PC-9 (cell line): ENCODE data around the gene YPEL3. TPM values are rescaled to one million over a fixed set of nuclear protein-coding genes. Genes with fewer than 3 reads are reported as not detected.

Experiments
- BruUV-seq: library from RNA; stranded (reverse); fragments of 400-500 nt; replicated peaks from 2 replicates; lab custom pipeline; 2021; lab: Mats Ljungman, UMichigan
- CTCF ChIA-PET: fragments of 300-600 bp; sonication (Branson Sonifier 250); formaldehyde crosslinking; loops from one replicate; lab custom pipeline; 2022; ENCODE audit warnings: antibody characterized with exemption; lab: Charles Lee
- POLR2A ChIA-PET: fragments of 300-600 bp; sonication (Branson Sonifier 250); formaldehyde crosslinking; loops from one replicate; lab custom pipeline; 2022; ENCODE audit warnings: antibody characterized with exemption; ENCODE audit not compliant: unreplicated experiment; lab: Charles Lee
- DNase-seq, 2 experiments: peaks; one replicate each; pipeline versions ENCODE4 v3.0.0 to v3.0.0-alpha.2; 2015 to 2022; ENCODE audit warnings: mixed read lengths in 1 of 2
- H2AFZ ChIP-seq: fragments of 200-600 bp; sonication (generic); 2 replicates; pipeline ENCODE4 v1.8.1; 2017; ENCODE audit warnings: antibody characterized with exemption
- H3F3A ChIP-seq: fragments of 200-600 bp; sonication (generic); 2 replicates; pipeline ENCODE4 v1.8.1; 2017; ENCODE audit warnings: antibody characterized with exemption, mild to moderate bottlenecking, low read depth; ENCODE audit not compliant: insufficient read depth
- H3K27ac ChIP-seq: fragments of 200-600 bp; sonication (generic); 2 replicates; pipeline ENCODE4 v1.6.1; 2016; ENCODE audit warnings: mixed run types
- H3K27me3 ChIP-seq: fragments of 200-600 bp; sonication (generic); 2 replicates; pipeline ENCODE4 v1.6.1; 2016; ENCODE audit warnings: low read depth, mixed run types; ENCODE audit not compliant: insufficient read depth
- H3K36me3 ChIP-seq: fragments of 200-600 bp; sonication (generic); 2 replicates; pipeline ENCODE4 v1.6.1; 2016; ENCODE audit warnings: low read depth, mixed run types
- H3K4me1 ChIP-seq: fragments of 200-600 bp; sonication (generic); replicated peaks from 2 replicates; pipeline ENCODE4 v1.6.1; 2016; ENCODE audit warnings: mixed run types; ENCODE audit not compliant: insufficient read depth
- H3K4me2 ChIP-seq: fragments of 200-600 bp; sonication (generic); 2 replicates; pipeline ENCODE4 v1.6.1; 2017; ENCODE audit warnings: mixed run types
- H3K4me3 ChIP-seq: fragments of 200-600 bp; sonication (generic); 2 replicates; pipeline ENCODE4 v1.6.1; 2016; ENCODE audit warnings: mixed run types
- H3K79me2 ChIP-seq: fragments of 200-600 bp; sonication (generic); 2 replicates; pipeline ENCODE4 v1.6.1; 2017; ENCODE audit warnings: low read depth, mixed run types
- H3K9me2 ChIP-seq: fragments of 200-600 bp; sonication (generic); 2 replicates; pipeline ENCODE4 v1.8.1; 2017; ENCODE audit warnings: mild to moderate bottlenecking; ENCODE audit not compliant: insufficient read depth
- H3K9me3 ChIP-seq: fragments of 200-600 bp; sonication (generic); 2 replicates; pipeline ENCODE4 v1.8.1; 2016; ENCODE audit warnings: low read depth; ENCODE audit not compliant: insufficient read depth
- H4K20me1 ChIP-seq: fragments of 200-600 bp; sonication (generic); 2 replicates; pipeline ENCODE4 v1.8.1; 2017; ENCODE audit not compliant: insufficient read depth
- EZH2 ChIP-seq: fragments of 200-600 bp; sonication (generic); IDR thresholded peaks from 2 replicates; pipeline ENCODE4 v1.8.0; 2017; ENCODE audit warnings: antibody characterized with exemption, low read depth
- intact Hi-C: fragments of 100-400 bp; cut with micrococcal nuclease; formaldehyde crosslinking; loops from one replicate; pipeline ENCODE4 v1.10.0; 2022; ENCODE audit not compliant: unreplicated experiment
- total RNA-seq: library from RNA; stranded (reverse); gene quantifications from 2 replicates; pipeline ENCODE4 v1.2.3, GENCODE V29; 2021
- TF ChIP-seq, protein P1 (sequence below): fragments of 200-600 bp; sonication (generic); conservative IDR thresholded peaks from 2 replicates; pipeline ENCODE4 v1.6.1; 2017; ENCODE audit warnings: mixed run types, antibody characterized with exemption, mild to moderate bottlenecking, moderate library complexity

Gene YPEL3
- total RNA-seq, 1 experiment from 2014 or later, result 129 TPM

DNA sequence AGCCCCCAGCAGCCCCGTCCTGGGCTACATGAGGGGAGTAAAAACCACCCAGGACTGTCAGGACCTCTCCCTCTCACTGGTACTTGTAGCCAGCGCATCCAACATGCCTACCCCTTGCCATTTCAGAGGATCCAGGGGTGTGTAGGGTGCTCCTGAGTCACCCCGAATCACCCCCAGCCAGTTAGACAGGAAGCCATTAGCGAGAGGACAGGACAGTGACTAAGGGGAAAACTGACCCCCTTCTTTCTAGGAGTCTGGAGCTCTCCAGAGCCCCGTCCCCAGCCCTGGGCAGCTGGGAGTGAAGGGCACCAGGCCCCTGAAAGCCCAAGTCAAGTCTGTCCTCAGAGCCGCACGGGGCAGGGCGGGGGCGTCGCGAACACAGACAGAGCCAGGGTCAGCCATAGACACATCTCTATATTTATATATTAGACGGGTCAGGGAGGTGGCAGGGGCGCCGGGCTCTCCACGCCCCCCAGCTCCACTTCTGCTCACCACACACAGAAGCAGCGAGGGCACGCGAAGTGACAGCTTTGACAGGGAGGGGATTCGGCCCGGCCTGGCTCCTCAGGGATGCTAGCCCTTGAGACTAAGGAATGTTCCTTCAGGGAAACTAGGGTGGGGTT lies 17.8 kb upstream of the YPEL3 start:
- Histone ChIP-seq H3K4me2 (peak overlapping the region; percentile 72), H4K20me1 (peaks cover 3% of the 10 kb centered on the region; the same call in 1 of the 2 replicates), H3K9me3 (no peaks in the 10 kb centered on the region), H3K4me1 (peaks cover 55% of the 10 kb centered on the region), H3F3A (peaks cover 49% of the 10 kb centered on the region), H3K36me3 (no peaks in the 10 kb centered on the region), H3K27me3 (no peaks in the 10 kb centered on the region), H2AFZ (no peak overlapping the region), H3K27ac (peak overlapping the region; percentile 41), H3K79me2 (no peaks in the 10 kb centered on the region), H3K4me3 (no peak overlapping the region), H3K9me2 (no peaks in the 10 kb centered on the region)
- ChIA-PET POLR2A (interaction anchor here (0.6 kb wide), 2 partner anchors 11 to 662 kb away, joined by 4 read pairs; no protein-coding TSS in a partner anchor), CTCF (interaction anchor here (0.6 kb wide), 2 partner anchors 30 to 422 kb away, joined by 3 to 4 read pairs; no protein-coding TSS in a partner anchor)
- peak; percentile 59 to 62 for DNase-seq
- BruUV-seq, result no TSS peak
- intact Hi-C loops, result loop anchor here (5.0 kb wide), 1 partner anchor 543 kb away; the partner anchor contains the start of gene FBRS
- no peak for TF ChIP-seq EZH2
- TF ChIP-seq, protein P1, sequence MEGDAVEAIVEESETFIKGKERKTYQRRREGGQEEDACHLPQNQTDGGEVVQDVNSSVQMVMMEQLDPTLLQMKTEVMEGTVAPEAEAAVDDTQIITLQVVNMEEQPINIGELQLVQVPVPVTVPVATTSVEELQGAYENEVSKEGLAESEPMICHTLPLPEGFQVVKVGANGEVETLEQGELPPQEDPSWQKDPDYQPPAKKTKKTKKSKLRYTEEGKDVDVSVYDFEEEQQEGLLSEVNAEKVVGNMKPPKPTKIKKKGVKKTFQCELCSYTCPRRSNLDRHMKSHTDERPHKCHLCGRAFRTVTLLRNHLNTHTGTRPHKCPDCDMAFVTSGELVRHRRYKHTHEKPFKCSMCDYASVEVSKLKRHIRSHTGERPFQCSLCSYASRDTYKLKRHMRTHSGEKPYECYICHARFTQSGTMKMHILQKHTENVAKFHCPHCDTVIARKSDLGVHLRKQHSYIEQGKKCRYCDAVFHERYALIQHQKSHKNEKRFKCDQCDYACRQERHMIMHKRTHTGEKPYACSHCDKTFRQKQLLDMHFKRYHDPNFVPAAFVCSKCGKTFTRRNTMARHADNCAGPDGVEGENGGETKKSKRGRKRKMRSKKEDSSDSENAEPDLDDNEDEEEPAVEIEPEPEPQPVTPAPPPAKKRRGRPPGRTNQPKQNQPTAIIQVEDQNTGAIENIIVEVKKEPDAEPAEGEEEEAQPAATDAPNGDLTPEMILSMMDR, result no peak

DNA sequence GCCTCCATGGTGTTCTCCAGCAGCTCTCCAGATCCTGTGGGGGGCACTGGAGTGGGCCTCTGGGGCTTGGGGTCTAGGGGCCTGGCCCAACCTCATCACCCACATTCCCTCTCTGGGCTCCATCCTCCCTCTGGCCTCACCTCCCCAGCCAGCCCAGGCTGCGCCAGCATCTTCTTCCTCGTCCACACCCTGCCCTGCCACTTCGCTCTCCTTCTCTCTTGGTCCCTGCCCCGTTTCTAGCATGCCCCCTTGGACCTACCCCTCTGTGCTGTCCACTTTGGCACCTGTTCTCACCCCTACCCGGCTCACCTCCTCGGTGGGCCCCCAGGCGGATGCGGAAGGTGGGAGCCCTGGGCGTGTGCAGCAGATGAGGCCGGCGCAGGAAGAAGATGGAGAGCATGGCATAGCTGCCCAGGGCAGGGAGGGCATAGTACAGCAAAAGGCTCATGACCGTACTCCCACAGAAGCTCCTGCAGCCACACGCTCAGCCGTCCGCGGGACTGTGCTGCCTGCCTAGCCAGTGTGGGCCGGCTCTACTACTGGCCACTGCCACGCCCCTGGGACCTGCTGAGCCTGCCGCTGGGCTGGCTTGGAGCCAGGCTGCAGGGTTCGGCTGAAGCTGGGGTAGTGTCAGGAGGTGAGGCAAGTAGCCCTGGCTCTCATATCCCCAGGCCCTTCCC lies 17.2 kb upstream of the YPEL3 start, which contains the start of gene GDPD3:
GDPD3 (minus strand) TSS at position 507 of the 680 bp plus-strand sequence; CDS start at position 448, 59 bp downstream.
- H3K79me2 ChIP-seq, result no peaks in the 10 kb centered on the region
- H3K4me2 ChIP-seq, result peak within 1 kb of the TSS; percentile 72
- peak in 1 of 2 experiments; percentile 76 for DNase-seq
- ChIA-PET CTCF (interaction anchor here (0.8 to 2.1 kb wide), 3 partner anchors 14 to 23 kb away, joined by 8 to 19 read pairs (median 9); no protein-coding TSS in a partner anchor), POLR2A (no interaction called here)
- peaks cover 49% of the 10 kb centered on the region for H3F3A ChIP-seq
- peaks cover 55% of the 10 kb centered on the region for H3K4me1 ChIP-seq
- TF ChIP-seq, protein P1, result no peak
- TF ChIP-seq EZH2, result no peak
- no peaks in the 10 kb centered on the region for H3K27me3 ChIP-seq
- H4K20me1 ChIP-seq, result peaks cover 3% of the 10 kb centered on the region; the same call in 1 of the 2 replicates
- no peaks in the 10 kb centered on the region for H3K9me3 ChIP-seq
- H3K27ac ChIP-seq, result peak within 1 kb of the TSS; percentile 41
- H3K36me3 ChIP-seq, result no peaks in the 10 kb centered on the region
- H3K9me2 ChIP-seq, result no peaks in the 10 kb centered on the region
- H3K4me3 ChIP-seq, result no peak within 1 kb of the TSS; the same call in 1 of the 2 replicates
- H2AFZ ChIP-seq, result no peak within 1 kb of the TSS
- BruUV-seq, result no TSS peak
- intact Hi-C loops, result loop anchor here (5.0 kb wide), 1 partner anchor 544 kb away; the partner anchor contains the start of gene FBRS
